GM21526 (cell line): ENCODE results near the gene HIC2.
"Not testable (repeated sequence)": the region's sequence is repeated elsewhere in the genome, so short reads cannot be mapped to it uniquely, and the experiment has no call there.

Experiments
- ATAC-seq: cut with Tn5 transposase; IDR thresholded peaks from one replicate; pipeline ENCODE4 v1.9.1; 2021; ENCODE audit warnings: moderate library complexity; ENCODE audit not compliant: unreplicated experiment, low FRiP score

HIC2 gene

DNA sequence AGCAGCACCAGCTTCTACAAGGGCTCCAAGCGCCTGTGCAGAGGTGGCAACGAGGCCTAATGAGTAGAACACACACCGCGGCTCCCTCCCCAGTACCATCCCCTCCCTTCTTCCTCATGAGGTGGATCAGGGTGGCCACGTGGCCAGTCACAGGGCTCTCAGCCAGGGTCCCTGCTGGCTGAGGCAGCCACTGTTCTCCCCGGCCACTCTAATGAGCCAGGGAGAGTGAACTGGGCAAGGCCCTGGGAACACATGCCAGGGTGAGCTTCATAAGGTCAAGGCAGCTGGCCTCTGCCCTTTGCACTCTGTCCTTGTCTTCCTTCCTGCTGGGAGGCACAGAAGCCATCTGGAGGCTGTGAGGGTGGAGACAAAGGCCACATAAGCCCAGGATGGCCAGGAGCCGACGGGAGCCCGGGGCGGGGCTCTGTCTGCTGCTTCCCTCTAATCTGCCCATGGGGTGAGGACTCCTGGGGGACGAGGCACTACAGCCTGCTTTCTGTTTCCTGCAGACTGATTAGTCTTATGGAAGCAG is 72.0 kb downstream of the HIC2 start:
- ATAC-seq, result not testable (repeated sequence)

DNA sequence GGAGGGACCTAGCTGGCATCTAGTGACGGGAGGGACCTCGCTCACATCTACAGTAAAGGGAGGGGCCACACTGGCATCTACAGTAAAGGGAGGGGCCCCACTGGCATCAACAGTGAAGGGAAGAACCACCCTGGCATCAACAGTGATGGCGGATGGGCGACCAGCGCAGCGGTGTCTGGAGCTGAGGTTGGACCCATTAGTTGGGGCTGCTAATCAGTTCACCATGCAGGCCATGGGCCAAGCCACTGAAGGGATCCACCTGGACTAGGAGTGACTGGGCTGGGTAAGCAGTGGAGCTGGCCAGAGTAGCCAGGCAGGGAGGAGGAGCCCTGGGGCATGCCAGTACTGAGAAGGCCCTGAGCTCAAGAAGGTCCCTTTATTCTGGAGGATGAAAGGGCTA is 73.4 kb downstream of the HIC2 start:
- not testable (repeated sequence) for ATAC-seq

DNA sequence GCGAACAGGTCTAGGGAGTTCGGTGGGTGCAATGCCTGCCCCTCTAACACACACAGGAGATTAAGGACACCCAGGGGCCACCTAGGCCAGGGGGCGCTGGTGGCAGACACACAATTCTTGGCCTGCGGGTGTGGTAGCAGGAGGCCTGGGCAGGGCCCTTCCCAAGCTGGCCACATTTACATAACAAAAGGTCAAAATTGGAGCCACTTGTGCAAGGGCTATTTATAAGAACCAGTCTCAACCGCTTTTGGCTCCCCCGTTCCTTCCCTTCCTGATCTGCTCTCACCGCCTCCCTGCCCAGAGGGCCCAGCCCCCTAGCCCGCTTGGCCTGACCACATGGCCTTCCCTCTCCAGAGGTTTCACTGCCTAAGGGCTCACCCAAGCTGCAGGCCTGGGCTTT is 75.1 kb downstream of the HIC2 start:
- ATAC-seq, result not testable (repeated sequence)

DNA sequence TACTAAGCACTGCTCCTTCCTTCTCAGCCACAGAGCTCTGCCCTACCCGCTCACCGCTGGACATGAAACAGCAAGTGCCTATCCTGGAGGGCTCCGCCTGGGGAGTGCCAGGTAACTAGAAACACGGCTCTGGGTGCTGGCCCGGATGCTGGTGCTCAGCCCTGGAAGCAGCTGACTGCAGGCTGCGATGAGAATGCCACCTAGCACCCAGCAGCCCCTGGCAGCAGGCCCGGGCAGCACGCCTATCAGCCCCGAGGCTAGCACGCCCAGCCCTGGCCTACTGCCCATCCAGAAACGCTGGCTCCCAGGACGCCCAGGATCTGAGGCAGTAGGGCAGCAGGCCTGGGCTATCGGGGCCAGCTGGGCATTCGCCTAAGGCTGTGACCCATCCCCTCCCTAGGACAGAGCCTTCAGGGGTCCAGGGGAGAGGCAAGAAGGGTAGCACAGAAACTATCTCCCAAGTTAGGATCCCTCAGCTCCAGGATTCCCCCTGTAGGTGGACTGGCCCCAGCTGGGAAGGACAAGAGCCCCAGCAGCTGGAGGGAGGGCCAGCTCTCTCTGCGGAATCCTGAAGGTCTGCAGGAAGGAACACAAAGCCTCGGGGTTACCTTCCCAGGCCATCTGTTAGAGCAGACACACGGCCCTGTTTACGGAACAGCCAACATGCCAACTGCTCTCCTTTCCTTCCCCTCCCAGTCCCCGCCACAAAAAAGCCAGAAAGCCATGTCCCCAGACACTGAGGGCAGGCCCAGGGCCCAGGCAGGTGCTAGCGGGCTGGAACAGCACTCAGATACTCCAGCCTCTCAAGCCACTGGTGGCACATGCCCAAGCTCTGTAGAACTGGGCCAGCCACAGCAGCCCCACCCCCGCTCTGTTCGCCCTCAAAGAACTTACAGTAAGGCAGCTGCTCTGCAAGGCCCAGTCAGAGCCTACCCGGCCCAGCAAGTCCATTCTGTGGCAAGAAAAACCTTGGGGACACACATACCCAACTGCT is 76.9 kb downstream of the HIC2 start:
- not testable (repeated sequence) for ATAC-seq

DNA sequence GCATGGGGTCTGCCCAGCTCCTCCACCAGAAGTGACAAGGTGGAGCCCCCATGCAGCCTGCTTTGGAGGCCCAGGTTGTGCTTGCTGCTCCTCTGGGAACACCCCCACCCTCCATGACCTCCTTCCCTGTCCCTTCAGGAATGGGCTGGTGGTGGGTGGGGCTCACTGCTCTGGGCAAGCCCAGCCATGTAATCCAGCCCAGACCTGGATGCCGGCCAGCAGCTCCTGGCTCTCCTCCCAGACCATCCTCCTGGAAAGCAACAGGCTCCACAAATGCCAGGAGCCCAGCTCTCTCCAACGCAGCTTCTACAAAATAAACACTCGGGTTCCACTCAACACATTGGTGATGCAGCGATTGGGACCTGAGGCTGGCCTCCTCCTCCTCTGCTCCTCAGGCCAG is 80.8 kb downstream of the HIC2 start:
- ATAC-seq, result not testable (repeated sequence)

DNA sequence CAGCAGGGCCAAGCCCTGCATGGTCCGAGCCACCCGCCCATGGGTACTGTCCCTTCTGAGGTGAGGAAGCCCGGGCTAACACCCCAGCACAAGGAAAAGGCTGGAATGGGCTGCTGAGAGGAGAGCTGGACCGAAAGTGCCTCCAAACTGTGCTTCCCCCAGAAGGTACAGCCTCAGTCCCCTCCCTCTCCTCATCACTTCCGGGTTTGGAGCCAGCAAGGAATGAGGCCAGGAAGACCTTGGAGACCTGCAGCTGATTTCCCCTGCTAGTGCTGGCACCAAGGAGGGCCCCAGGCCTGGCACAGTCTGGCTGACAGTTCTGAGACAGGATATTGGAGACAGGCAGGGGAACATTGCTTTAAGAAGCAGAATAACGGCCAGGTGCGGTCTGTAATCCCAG is 81.3 kb downstream of the HIC2 start:
- ATAC-seq, result not testable (repeated sequence)

DNA sequence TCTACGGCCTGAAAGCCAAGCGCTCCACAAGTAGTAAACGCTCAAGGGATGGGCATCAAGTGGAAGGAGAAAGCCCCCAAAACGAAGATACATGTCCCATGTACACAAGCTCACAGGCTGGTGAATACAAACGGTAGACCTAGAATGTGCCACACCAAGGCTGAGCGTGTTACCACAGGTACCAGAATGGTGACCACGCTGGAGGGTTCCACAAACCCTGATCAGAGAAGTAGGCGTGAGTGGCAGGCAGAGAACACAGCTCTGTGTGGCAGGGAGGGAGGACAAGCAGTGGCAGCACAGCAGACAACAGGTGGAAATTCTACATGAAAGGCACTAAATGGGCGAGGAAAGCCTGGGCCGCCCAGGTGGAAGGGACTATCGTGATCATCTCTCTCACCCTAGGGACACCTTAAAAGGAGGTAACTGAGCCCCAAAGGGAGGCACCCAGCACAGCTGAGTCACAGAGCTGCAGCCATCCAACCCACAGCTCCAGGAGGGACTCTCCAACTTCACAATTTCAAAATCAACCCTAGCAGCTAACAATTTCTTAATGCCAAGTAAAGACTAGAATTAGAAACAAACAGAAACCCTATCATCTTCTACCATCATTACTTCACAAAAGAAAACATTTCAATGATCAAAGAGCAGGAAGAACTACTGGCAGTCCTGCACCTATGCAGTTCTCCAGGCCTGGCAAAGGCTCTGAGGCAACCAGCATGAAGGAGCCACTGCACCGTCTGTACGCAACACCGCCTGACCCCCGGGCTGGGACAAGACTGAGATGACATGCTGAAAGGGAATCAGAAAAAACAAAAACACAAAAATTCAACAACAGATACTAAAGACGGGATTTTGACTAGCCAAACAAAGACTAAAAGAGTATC is 82.7 kb downstream of the HIC2 start:
- ATAC-seq, result not testable (repeated sequence)
